ENCODE measurements around the gene ITPK1.
"Not testable (repeated sequence)": the region's sequence is repeated elsewhere in the genome, so short reads cannot be mapped to it uniquely, and the experiment has no call there.

Gene ITPK1

DNA sequence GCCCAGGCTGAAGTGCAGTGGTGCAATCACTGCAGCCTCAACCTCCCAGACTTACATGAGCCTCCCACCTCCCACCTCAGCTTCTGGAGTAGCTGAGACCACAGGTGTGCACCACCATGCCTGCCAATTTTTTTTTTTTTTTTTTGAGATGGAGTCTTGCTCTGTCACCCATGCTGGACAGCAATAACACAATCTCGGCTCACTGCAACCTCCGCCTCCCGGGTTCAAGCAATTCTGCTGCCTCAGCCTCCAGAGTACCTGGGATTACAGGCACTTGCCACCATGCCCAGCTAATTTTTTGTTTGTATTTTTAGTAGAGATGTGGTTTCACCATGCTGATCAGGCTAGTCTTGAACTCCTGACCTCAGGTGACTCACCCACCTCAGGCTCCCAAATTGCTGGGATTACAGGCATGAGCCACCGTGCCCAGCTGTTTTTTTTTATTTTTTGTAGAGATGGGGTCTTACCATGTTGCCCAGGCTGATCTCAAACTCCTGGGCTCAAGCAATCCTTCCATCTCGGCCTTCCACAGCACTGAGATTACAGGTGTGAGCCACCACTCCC is 15.6 kb upstream of the ITPK1 start:
- not testable (repeated sequence) for DNase-seq (ENCODE audit: low read depth)

DNA sequence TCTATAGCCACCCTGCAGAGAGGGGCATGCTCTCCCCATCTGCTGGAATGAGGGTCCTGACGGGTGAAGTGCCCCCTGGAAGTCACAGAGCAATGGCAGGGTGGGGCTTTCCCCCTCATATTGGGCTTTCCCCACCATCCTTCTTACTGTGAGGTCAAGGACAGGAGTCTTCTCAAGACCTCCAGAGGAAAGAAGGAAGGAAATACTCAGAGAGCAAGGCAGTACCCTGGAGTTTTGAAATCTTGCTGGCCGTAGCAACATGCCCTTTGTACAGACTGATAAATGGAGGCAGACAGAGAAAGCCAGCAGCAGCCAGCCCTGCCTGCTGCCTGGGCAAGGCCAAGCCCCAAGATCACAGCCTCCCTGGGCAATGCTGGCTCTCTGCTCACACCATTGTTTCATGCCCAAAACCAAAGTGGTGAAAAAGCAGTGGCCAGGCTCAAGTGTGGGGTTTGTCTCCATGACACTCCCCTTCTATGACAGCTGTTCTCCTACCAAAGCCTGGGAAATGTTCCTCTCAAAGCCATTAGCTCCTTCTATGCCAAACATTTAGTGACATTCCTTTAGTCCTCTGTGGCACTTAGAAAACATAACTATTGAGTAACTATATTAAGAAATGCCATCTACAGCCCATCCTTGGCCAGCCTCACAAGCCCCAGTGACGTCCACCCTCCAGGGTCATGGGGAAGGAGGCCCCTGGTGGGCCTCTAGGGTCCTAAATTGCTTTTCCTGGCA is 13.2 kb upstream of the ITPK1 start:
- no peak for DNase-seq (ENCODE audit: low read depth)

DNA sequence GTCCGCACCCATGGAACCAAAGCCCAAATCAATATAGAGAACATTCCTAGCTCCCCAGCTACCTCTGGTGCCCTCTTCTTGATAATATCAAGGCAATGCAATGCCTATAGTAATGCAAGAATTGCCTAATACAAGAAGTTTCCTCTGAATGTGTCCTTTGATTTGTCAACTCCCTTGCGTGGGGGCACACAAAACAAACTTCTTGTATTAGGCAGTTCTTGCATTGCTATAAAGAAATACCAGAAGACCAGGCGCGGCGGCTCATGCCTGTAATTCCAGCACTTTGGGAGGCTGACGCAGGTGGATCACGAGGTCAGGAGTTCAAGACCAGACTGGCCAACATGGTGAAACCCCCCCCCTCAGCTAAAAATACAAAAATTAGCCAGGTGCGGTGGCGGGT is 10.4 kb upstream of the ITPK1 start:
- no peak for DNase-seq (ENCODE audit: low read depth)

- no peak for DNase-seq (ENCODE audit: low read depth)
These were observed 7.1 kb upstream of the ITPK1 start for GRCh38 chr14:93122826-93123225.

DNA sequence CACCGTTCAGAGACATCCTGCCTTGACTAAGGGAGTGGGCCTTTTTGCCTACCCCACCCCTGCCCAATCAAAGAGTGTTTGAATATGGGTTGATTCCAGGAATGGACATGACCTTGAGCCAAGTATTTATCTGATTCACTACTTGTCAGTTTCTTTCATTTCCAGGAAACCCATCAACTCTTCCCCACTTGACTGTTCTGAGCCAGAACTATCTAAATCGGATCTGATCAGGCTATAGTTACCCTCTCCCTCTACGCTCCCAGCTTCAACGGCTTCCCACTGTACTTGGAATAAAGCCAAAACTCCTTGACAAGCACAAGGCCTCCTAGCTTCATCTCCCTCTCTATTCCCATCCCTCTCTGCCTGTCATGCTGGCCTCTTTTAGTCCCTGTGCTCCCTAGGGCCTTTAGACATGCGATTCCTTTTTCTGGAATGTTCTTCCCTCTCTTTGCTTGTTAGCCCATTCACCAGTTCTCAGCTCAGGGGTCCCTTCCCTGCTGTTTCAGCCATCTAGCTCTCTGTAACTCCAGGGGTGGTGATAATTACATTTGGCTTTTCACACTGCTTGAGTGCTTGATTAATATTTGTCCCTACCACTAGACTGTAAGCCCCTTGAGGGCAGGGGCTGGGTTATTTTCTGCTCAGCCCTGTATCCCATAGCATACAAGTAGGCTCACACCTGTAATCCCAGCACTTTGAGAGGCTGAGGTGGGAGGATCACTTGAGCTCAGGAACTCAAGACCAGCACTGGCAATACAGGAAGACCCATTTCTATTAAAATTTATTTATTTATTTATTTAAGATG is 5.5 kb upstream of the ITPK1 start:
- no peak for DNase-seq (ENCODE audit: low read depth)

DNA sequence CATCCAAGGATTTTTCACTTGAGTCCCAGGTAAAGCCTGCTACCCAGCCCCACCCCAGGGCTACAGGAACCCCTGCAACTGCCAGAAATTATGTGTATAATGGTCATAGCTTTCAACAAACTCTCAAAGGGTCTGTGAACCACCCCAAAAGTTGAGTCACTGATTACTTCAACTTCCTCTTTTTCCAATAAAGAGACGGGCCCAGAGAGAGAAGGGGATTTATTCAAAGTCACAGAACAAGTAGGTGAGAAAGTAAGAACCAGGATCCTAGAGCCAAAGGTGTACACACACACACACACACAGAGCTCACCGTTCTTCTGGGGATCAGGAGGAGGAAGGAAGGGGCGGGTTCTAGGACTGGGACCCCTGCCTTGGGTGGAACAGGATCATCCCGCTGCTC is 4.8 kb upstream of the ITPK1 start:
- no peak for DNase-seq (ENCODE audit: low read depth)

DNA sequence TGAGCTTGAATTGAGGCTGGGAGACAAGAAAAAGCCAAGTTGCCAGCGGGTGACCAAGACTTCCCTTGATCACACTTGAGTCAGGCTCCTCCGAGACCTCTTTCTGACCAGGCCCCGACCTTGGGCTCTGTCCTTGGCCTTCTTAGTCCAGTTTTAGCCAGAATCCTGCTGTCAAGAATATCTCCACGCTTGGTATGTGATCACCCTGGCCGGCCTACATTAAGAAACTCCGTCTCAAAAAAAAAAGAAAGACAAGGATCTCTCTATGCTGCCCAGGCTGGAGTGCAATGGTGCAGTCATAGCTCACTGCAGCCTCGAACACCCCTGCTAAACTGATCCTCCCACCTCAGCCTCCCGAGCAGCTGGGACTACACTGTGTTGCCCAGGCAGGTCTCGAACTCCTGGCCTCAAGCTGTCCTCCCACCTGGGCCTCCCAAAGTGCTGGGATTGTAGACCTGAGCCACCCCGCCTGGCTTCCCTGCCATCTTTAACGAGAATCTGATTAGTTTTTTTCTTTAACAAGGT is 1.0 kb upstream of the ITPK1 start:
- no peak for DNase-seq (ENCODE audit: low read depth)

DNA sequence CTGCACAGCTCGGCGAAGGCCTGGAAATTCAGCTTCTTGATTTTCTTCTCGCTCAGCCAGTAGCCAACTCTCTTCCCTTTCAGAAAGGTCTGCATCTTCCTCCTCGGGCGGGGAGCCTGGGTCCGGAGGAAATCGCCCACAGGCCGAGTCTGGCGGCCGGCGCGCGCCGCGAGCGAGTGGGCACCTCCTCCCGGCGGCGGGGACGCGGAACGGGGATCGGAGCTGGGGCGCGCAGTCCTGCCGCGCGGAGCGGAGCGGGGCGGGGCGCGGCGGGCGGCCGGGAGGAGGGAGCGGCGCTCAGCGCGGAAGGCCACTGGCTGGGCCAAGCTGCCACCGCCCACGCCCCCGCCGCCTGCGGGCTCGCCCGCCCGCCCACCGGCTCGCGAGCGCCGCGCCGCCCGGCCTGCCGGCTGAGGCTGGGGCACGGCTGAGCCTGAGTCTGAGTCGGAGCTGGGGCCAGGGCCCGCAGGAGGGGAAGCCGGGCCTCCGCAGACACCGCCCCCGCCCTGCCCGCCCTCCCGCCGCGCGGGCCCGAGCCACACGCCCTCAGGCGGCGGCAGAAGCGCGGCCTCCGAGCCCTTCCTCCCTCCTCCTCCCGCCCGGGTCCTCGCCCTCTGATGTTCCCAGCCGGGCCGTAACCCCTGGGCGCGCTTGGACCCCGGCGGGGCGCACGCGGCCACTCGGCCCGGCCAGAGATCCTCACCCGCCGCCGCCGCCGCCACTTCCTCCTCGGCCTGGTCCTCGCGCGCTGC is 480 bp downstream of the ITPK1 start:
- peak; percentile 89 for DNase-seq (ENCODE audit: low read depth)

- DNase-seq (ENCODE audit: low read depth) = no peak
These were observed 1.0 kb downstream of the ITPK1 start for GRCh38 chr14:93114713-93115068.

DNA sequence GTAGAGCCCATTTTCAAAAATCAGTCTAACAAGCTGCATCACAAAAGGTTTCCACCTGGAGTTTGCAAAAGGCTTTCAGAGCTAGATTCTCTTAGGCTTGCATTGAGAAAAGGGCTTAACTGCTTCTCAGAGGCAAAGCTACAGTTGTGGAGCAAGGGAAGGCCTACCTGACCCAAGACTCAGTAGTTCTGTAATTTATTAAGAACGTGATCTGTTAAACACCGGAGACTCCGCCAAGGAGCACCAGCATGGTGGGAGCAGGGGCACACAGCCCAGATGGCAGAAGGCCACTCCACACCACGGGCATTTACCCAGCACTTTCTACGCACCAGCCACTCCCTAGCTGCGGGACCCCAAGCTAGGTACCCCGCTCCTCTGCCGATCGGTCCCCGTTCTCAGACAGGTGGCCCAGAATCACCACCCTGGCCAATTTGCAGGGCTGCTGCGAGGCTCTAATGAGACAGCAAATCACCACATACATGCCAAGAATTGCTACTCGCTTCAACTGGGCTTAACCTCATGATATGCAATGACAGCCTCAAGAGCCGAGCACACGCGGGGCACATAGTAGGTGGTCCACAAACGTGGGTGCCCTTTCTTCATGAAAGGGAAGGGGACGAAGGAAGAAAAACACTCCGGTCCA is 1.5 kb downstream of the ITPK1 start:
- DNase-seq (ENCODE audit: low read depth) = no peak

DNA sequence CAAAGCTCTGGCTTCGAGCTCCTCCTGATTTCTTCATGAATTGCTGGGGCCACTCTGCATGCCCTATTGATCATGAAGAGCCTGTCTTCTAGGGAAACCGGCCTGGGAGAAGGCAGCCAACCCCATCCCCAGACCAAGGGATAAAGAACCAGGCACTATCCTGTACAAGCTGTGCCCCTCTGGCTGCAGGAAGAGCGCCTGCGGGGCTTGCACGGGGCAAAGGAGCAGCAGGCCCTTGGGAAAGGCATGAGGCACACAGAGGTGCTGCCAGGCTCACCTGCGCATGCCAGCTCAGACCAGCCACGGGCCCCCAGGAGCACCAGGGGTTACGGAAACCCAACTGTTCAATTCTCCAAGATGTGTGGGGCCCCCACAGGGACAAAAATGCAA is 2.1 kb downstream of the ITPK1 start:
- no peak for DNase-seq (ENCODE audit: low read depth)

DNA sequence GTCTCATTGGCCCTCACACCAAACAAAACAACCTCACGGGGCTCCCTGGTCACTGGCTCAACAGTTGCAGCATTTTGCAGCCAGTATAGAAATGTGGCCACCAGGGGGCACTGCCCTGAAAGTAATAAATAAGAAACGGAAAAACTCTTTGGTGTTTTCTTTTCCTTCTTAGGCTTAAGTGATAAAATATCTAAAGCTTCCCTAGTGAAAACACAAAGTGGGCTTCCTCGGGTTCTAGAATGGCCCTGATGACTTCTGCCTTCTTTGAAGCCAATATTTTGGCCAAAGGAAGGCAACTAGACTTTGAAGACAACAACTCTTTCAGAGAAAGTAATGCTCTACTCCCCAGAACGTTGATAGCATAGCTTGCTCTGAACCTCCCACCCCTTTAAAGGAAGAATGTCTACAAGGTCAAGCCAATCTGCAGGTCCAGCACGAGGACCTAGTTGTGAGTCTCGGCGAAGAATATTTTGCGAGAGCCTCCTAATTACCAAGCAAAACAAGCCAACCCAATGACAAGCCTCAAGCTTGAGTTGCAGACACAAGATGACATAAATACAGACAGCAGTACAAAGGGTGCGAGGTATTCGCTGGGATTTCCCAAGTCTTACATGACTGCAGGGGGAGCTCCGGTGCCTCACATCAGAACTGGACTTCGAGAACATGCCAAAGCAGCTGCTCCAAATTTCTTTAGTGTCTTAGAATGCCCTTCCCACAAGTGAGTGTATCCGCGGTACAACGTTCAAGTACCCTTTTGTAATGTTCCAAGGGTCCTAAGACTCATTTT is 2.6 kb downstream of the ITPK1 start:
- peak; percentile 63 for DNase-seq (ENCODE audit: low read depth)

- DNase-seq (ENCODE audit: low read depth) = not testable (repeated sequence)
These were observed 4.2 kb downstream of the ITPK1 start for GRCh38 chr14:93111541-93111940.

GRCh38 chr14:93110856-93111419 is 4.8 kb downstream of the ITPK1 start:
- DNase-seq (ENCODE audit: low read depth) = no peak

GRCh38 chr14:93109572-93110481 is 5.9 kb downstream of the ITPK1 start:
- no peak for DNase-seq (ENCODE audit: low read depth)

- DNase-seq (ENCODE audit: low read depth) = no peak
These were observed 7.6 kb downstream of the ITPK1 start for GRCh38 chr14:93108105-93108504.

GRCh38 chr14:93107453-93107852 is 8.3 kb downstream of the ITPK1 start:
- DNase-seq (ENCODE audit: low read depth) = no peak

- no peak for DNase-seq (ENCODE audit: low read depth)
These were observed 9.1 kb downstream of the ITPK1 start for GRCh38 chr14:93106541-93107156.

- DNase-seq (ENCODE audit: low read depth) = not testable (repeated sequence)
These were observed 9.9 kb downstream of the ITPK1 start for GRCh38 chr14:93105856-93106255.

All from activated T-cell treated with anti-CD3 and anti-CD28 coated beads for 48 hours (primary cell).